ENCODE data around the gene FBXO8. TPM values are rescaled to one million over a fixed set of nuclear protein-coding genes. Genes with fewer than 3 reads are reported as not detected.
A peak's percentile ranks its signal among the peaks of the same experiment; 100 is the strongest.

Gene FBXO8
- polyA plus RNA-seq, 5 donors = 22.7 to 31.3 (median 30.2) TPM

- DNase-seq = no peak
Observed at GRCh38 chr4:174210354-174210753, 73.1 kb downstream of the FBXO8 start.

GRCh38 chr4:174209341-174209740, 74.1 kb downstream of the FBXO8 start:
- DNase-seq = peak; percentile 71 to 74

GRCh38 chr4:174207367-174207766, 76.1 kb downstream of the FBXO8 start:
- no peak for DNase-seq

- DNase-seq = no peak
Observed at GRCh38 chr4:174204164-174204831, 79.2 kb downstream of the FBXO8 start.

GRCh38 chr4:174201871-174202270, 81.6 kb downstream of the FBXO8 start:
- DNase-seq = no peak

GRCh38 chr4:174199735-174200134, 83.7 kb downstream of the FBXO8 start:
- no peak for DNase-seq

- peak; percentile 76 to 78 for DNase-seq
Observed at GRCh38 chr4:174198828-174199227, 84.6 kb downstream of the FBXO8 start.

GRCh38 chr4:174198396-174198795, 85.1 kb downstream of the FBXO8 start:
- no peak for DNase-seq

GRCh38 chr4:174193438-174194374, 89.8 kb downstream of the FBXO8 start:
- DNase-seq = no peak

GRCh38 chr4:174192943-174193342, 90.5 kb downstream of the FBXO8 start:
- no peak for DNase-seq

- no peak for DNase-seq
Observed at GRCh38 chr4:174190832-174191500, 92.5 kb downstream of the FBXO8 start.

- no peak for DNase-seq
Observed at GRCh38 chr4:174189392-174190015, 94.0 kb downstream of the FBXO8 start.

Other genes with a start within 250 kb of the FBXO8 start
- 10 to 100 TPM; 17.6 to 35.8 (median 31.5) TPM for gene CEP44, start 244 bp upstream of the FBXO8 start, polyA plus RNA-seq (ENCODE audit: insufficient read depth in 1 of 5, insufficient read length in 5 of 5, low replicate concordance in 1 of 5)
- gene HPGD, start 238.8 kb upstream of the FBXO8 start, polyA plus RNA-seq (ENCODE audit: insufficient read depth in 1 of 5, insufficient read length in 5 of 5, low replicate concordance in 1 of 5) = 100 to 1,000 TPM; 105 to 180 (median 134) TPM

Data from right lung (tissue), 5 donors.